HG02840 (cell line): Measurements from ENCODE around the gene SF3B4.

ENCODE experiments used
- ATAC-seq: cut with Tn5 transposase; IDR thresholded peaks from one replicate; pipeline ENCODE4 v1.9.1; 2021; ENCODE audit warnings: mild to moderate bottlenecking, moderate library complexity, moderate number of reproducible peaks; ENCODE audit not compliant: unreplicated experiment, low FRiP score

The SF3B4 gene

DNA sequence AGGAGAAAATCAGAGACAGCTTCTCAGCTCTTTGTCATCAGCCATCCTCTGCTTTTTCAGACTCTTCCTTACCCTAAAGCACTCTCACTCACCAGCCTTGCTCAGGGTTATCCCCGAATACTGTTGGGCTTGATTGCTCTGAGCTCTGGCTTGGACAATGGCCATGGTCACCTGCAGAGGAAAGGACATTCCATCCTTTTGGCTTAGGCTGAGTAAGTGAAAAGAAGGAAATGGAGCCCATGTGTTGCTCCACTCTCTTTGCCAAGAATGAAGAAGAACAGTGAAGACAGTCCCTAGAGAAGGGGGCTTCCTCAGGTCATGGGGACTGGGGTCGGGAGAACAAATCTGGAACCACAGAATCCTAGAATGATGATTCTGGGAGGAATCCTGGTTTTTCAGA, 6.8 kb upstream of the SF3B4 start:
- no peak for ATAC-seq

DNA sequence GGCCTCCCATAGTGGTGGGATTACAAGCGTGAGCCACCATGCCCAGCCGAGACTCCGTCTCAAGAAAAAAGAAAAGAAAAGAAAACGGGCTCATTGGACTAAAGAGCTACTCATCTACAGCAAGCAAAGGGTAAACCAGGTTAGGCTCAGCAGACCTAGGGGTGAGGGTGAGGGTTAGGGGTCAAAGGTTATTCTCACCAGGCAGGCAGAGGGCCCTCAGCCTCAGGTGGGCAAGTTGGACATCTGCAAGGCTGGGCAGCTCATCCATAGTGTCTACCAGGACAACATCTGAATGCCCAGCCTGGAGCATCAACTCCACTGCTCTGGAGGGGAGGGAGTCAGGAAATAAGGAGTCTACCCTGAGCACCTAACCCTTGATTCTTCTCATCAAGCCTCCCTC, 5.6 kb upstream of the SF3B4 start:
- no peak for ATAC-seq

DNA sequence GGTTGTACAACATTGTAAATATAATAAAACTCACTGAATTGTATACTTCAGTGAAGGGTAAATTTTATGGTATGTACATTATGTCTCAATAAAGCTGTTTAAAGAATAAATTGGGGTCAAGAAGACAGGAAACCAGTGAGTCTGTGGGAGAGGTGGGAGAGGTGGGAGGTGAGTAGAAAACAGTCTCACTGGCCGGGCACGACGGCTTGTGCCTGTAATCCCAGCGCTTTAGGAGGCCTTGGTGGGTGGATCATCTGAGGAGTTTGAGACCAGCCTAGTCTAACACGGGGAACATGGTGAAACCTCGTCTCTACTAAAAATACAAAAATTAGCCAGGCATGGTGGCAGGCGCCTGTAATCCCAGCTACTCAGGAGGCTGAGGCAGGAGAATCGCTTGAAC, 4.9 kb upstream of the SF3B4 start:
- ATAC-seq, result no peak

DNA sequence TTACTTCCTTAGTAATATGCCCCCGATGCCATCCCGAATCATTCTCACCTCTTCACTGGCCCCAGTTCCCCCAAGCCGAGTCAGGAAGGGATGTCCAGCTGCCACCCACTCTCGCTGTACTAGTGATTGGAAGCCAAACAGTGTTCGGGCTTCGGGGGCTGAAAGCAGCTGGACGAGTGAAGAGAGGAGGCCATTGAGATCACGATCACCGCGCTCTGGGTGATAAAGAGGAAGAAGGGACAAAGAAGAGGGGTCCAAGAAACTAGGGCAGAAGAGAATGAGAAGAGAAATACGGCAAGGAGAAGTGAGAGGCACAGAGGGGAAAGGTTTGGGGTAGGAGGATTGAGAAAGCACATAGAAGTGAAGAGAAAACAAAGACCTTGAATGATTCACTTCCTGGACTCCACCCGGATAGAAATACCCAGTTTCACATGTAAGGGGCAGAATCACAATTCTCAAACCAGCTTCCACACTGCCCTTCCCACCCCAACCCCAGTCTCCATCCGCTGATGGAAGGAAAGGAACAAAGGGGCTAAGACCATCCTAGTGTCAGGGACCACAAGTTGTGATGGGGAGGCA, 3.7 kb upstream of the SF3B4 start:
- ATAC-seq, result no peak

DNA sequence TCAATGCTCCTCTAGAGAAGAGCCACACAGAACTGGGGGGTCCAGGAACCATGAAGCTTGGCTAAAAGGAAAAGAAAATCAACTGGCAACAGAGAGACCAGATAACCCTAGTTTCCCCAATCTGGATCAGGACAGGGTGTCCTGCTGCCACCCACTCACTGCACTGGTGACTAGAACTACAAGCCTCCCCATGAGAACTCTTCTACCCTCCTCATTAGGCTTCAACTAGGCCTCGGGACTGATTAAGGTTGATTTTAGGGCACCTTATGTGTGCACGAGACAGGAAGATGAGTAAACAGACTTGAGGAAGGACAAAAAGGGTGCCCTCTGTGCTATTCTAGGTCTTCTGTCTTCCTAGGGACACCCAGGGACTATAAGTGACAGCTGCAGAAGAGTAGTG, 2.3 kb upstream of the SF3B4 start:
- no peak for ATAC-seq

DNA sequence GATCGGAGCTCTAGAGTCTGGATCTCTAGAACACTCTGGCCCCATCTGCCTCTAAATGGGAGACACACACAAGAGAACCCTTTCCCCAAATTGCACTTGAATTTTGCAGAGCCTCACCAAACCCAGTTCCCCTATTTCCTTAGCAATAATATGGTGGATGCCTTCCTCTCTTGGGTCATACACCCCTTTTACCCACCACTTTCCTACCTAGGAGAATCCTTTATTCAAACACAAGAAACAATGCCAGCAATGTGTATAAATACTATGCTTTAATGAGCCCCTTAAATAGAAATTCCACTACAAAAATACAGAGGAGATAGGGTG, 760 bp upstream of the SF3B4 start:
- ATAC-seq, result no peak

DNA sequence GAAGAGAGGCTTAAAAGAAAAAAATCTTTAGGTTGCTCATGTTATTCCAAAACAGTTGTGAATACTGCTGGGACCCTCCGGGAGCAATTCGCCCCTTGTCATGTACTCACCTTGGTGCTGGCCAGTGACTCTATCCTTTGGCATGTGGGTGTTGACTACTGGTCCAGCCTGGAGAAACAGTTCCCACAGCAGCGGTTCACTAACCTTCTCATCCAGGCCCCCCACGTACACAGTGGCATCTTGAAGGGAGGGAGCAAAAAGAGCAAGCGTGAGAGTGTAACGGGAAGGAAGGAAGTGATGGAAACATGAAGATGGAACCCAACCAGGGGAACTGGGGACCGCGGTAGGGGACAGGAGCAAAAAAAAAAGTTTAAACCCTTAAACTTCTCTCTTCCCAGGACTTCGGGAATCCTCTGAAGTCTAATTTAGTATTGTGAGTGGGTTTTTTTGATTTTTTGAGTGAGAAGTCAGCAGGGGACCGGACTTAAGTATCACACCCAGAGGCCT, 494 bp downstream of the SF3B4 start:
- ATAC-seq, result no peak

DNA sequence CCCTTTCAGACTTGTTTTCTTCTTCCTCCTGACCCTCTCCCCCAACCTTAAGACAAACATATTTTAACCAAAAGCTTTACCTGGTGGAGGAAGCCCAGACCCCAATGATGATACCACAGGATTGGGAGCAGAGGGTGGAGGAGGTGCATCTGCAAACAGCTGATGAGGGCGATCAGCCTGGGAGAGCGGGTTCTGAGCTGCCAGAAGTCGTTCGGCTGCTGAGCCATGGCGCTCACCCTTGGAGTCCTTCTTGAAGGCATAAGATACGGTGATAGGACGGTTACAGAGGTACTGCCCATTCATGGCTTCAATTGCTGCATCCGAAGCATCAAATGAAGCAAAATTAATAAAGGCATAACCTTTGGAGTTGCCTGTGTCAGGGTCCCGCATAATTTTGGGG, 1.3 kb downstream of the SF3B4 start:
- ATAC-seq, result no peak

DNA sequence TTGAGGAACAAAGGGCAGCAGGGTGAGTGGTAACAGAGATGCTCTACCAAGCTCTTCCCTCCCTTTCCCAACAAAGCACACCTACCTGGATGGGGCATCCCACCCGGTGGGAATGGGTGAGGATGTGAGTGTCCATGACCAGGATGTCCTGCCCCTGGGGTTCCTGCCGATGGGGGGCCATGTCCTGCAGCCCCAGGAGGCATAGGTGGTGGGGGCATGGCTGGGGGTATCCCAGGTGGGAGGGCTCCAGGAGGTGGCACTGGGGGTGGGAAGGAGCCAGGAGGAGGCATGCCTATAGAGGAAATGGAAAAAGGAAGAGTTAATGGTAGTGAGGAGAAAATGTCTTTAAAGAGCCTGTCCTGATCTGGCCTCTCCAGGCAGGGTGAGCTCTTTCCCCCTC, 1.9 kb downstream of the SF3B4 start:
- no peak for ATAC-seq

DNA sequence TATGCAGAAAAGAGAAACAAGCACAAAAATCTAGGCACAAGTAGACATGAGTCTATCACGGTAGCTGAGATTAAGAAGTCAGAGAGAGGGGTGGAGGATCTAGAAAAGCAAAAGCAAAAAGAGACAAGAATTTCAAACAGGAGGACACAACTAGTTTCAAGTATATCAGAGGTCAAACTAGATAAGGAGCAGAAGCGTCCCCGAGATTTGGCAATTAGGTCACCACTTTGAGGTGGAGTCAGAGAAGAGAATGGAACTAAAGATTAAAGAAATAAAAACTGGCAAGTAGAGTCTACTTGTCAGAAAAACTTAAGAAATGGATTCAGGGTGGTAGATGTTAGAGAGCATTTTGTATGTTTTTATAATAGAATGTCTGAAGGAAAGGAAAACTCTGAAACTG, 2.3 kb downstream of the SF3B4 start:
- ATAC-seq, result no peak

DNA sequence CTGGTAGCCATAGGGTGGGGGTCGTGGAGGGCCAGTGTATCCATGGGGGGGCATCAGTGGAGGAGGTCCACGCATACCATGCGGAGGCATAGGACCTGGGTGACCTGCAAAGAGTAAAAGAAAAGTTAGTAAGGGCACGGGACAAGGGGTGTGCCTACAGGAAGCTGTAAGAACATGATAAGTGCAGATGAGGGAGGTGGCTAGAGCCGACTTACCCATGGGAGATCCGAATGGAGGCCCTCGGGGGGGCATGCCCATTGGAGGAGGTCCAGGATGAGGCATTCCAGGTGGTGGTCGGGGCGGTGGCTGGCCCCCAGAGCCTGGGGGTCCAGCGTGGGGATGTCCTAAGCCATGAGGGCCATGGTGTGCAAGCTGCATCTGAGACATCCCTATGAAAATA, 4.0 kb downstream of the SF3B4 start:
- ATAC-seq, result no peak

DNA sequence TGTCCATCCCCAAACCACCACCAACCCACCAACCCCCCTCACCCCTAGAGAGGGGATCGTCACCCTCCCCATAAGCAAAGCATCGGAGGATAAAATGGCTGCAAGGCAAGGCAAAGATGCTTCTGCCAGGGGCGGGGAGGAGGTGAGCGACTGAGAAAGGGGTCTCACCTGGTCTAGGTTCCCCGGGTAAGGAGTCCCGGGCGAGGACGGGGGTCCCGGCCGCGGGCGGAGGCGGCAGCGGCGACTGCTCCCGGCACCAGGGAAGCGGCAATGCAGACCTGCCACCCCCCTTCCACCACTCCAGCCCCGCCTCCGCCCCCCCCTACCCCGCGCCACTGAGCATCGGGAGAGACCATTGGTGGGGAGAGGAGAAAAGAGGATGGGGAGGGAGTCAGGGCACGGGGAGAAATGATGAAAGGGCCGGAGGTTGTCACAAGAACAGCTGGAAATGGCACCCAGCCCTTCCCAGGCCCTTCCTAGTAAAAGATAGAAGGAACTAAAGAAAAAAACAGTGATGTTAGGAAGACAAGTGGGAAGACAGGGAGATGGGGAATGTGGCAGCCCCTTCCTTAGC, 9.9 kb downstream of the SF3B4 start, which contains the start of gene SV2A:
Gene SV2A (minus strand): TSS at position 274 of the 574 bp plus-strand sequence. CDS start 4,004 bp downstream, outside the sequence.
- no peak for ATAC-seq

DNA sequence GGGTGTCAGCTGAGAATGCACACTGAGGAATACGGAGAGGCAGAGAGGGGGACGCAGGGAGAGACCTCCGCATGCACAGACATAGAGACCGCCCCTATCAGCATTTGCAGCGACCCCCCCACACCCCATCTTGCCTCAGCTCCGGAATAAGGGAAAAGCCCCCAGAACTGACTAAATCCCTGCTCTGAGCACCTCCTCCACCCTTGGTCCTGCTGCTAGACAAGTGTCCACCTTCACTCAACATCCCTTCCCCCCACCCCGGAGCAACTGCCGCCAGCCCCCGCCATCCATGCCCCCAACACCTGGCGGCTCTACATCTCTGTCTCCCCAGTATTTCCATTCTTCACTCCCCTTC, 10.7 kb downstream of the SF3B4 start:
- ATAC-seq, result no peak

DNA sequence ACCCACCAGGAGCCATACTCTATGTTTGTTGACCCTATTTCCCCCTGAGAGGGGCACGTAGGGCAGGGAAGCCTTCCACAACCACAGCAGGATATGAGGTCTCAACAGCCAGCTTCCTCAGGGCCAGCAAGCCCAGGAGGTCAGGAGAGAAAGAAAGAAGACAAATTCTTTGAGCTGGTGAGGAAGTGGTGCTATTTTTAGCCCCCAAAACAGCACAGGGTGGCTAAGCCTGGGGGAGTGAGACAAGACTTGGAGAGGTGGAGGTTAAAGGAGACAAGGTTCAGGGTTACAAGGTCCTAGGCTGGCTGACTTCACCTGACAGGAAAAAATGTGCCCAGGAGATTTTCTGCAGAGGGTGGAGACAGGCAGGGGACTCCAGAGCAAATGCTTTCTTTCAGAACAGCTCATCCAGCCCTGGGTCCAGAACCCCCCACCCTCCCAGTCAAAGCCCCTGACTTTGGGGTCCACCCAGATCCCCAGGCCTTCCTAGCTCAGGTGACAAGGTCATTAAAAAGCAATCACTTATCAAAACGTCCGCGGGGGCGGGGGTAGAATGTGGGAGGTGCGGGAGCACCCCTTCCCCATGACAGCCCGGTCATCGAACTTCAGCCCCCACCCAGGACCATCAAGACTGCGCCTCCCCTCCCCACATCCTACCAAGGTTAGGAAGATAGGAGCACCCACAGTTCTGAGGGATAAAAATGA, 11.3 kb downstream of the SF3B4 start:
- no peak for ATAC-seq

DNA sequence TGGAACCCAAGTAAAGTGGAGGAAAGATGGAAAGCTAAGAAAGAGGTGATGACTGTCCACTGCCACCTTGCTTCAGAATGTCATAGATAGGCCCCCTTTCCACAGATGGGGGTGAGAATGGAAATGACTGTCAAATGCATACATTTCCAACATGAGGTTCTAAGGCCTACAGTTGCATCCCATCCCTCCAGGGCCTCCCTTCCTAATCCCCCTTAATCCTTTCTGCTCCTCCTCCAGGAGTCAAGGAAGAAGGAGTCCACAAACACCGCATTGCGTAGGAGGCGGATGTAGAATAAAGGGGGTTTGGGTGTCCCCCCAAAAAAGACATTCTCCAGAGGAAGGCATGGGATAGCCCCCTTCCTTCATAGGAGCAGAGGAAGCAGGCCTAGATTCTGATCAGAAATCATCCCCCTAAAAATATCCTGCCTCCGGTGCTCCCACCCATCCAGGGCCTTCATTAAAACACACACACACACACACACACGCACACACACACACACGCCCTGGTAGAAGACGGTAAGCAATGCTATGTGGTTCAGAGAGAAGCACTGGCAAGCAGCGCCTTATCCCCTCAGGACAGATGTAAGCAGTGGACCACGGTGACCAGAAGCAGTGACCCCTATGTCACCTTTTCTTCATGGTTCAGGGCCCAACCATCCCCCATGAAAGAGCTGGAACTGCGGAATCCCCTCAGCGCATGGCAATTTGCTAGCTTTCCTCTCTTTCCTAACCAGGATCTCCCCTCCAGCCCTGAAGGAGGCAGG, 12.0 kb downstream of the SF3B4 start:
- no peak for ATAC-seq

DNA sequence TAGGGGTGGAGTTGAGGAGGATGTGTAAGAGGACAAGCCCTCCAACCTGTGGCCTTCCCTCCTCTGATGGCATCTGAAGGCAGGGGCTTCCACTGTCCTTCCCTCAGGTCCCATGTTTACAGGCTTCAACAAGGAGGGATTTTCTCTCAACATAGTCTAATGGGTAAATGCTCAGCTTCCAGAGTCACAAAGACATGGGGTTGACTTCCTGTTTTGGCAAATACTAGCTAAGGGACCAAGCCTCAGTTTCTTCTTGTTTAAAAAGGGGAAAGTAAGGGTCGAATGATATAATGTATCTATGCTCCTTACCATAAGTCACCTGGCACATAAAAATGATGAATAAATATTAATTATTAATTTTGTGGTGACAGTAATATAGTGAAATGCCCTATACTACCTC, 13.1 kb downstream of the SF3B4 start:
- ATAC-seq, result no peak

DNA sequence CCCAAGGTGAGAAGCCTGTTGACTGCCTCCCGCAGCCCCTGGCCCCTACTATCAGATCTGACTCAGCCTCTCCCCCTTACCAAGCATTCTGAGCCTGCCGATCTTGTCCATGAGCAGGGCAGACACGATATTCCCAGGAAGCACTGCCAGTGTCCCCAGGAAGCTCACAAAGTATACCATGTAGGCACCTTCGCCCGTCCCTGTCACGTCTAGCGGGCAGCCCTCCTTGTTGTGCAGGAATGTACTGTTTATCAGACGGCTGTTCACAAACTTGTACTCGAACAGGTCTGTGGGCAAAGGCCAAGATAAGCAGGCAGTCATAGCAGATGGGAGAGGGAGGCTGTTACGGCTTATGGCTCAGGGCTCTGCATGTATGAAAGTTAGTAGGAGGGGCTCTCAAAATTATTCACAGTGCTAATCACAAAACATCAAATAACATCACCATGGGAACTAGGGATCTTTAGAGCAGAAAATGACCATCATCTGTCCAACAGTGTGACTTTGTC, 21.0 kb downstream of the SF3B4 start:
- no peak for ATAC-seq

DNA sequence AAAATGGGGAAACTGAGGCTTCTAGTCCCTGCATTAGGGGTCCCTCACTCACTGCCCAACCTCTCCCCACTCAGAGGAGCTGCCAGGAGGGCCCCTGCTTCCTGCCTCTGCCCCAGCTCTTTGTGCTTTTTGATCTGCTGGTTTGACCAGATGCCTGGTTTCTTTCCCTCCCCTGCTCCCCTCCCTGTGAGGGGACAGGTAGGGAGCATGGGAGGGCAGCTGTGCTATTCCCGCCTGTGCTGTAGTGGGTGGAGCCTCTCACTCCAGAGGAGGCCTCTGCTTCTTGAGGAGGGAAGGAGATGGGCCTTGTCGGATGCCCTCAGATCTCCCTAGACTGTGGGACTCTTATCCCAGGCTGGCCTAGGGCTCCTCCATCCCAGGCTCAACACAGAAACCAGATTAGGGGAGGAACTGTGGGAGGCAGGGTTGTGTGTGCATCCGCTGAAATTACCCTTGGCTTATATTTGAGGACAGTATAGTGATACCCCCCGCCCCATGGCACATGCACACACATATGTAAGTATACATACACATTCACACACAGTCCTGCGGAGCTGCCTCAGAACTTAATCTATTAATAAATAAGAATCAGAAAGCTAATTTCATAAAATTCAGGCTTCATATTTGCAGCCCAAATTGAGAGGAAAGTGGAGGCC, 23.6 kb downstream of the SF3B4 start:
- no peak for ATAC-seq

DNA sequence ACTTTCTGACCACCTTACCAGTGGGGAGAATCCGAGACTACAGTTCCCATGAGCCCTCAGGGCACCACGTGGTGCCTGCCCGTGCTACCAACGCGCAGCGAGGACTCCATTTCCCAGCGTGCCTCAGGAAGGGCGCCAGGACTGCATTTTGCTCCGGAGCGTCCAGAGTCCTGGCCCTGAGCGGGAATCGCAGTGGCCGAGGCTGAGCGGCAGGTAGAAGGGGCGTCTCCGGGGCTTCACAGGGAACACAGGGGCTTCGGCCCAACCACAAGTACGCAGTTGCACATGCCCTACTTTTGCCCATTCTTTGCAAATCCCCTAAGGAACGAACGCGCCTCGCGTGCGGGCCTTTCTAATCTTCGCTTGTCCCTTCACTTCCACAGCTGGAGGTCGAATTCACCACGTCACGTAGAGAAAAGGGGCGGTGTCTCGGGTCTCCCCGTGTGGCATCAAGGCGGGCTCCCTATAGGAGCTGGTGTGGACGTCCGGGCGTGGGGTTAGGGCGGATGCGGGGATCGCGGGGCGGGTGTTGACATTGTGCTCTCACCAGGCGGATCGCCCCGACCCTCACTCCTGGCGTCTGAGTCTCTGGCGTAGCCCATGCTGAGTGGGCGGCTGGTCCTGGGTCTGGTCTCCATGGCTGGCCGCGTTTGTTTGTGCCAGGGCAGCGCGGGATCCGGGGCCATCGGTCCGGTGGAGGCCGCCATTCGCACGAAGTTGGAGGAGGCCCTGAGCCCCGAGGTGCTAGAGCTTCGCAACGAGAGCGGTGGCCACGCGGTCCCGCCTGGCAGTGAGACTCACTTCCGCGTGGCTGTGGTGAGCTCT, 27.9 kb downstream of the SF3B4 start, which contains the start of gene BOLA1:
Gene BOLA1 (plus strand): TSS at position 109 of the 825 bp plus-strand sequence. CDS start 492 bp downstream, at position 601.
- peak; percentile 86 for ATAC-seq

DNA sequence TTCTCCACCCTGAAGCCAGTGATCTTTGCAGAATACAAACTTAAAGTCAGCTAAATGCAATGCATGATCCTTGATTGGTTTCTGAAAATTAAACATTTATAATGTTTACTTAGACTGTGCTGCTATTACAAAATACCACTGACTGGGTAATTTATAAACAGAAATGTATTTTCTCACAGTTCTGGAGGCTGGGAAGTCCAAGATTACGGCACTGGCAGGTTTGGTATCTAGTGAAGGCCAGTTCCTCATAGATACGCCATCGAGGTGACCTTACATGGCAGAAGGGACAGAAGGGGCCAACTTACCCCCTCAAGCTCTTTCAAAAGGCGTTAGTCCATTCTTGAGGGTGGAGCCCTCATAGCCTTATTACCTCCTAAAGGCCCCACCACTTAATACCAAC, 31.0 kb downstream of the SF3B4 start:
- ATAC-seq, result no peak
